Tibial artery (tissue), 4 donors: ENCODE results near the gene C13orf42.

Experiments used
- DNase-seq, 2 donors: peaks; one replicate each; pipeline ENCODE4 v3.0.0-alpha.2; 2019
- H3K27ac ChIP-seq, 2 donors: fragments of 200-600 bp; sonication (generic) in 1 of 2; 1 replicate in 1 of 2; 2 replicates in 1 of 2; pipeline ENCODE4 v1.5.1; 2018 to 2019; ENCODE audit warnings: mild to moderate bottlenecking in 1 of 2
- H3K27me3 ChIP-seq, 2 donors: fragments of 200-600 bp; sonication (generic) in 1 of 2; one replicate each; pipeline versions ENCODE4 v1.5.1 to v1.6.0; 2016 to 2019
- H3K36me3 ChIP-seq, 3 donors: fragments of 200-600 bp; sonication (generic) in 2 of 3; one replicate each; pipeline ENCODE4 v1.5.1; 2016 to 2019; ENCODE audit warnings: mild to moderate bottlenecking in 2 of 3
- H3K4me1 ChIP-seq, 4 donors: fragments of 200-600 bp; sonication (generic) in 2 of 4; 1 replicate in 3 of 4; 2 replicates in 1 of 4; pipeline ENCODE4 v1.5.1; 2016 to 2019
- H3K4me3 ChIP-seq, 2 donors: fragments of 200-600 bp; sonication (generic) in 1 of 2; 1 replicate in 1 of 2; 2 replicates in 1 of 2; pipeline ENCODE4 v1.5.1; 2018 to 2019; ENCODE audit warnings: mild to moderate bottlenecking in 2 of 2
- H3K9me3 ChIP-seq, 3 donors: fragments of 200-600 bp; sonication (generic) in 1 of 3; one replicate each; pipeline ENCODE4 v1.5.1; 2016 to 2019
- intact Hi-C: fragments of 100-400 bp; cut with DNase I; formaldehyde crosslinking; loops from one replicate; pipeline ENCODE4 v1.15.0; 2023; ENCODE audit warnings: low total_unique reads
- TF ChIP-seq, protein P1 (sequence below), 2 experiments: fragments of 200-600 bp in 1 of 2; fragments of 450-650 bp in 1 of 2; IDR thresholded peaks; one replicate each; pipeline ENCODE4 v1.5.1; 2017 to 2019; ENCODE audit warnings: antibody characterized with exemption in 2 of 2, mild to moderate bottlenecking in 1 of 2, moderate library complexity in 1 of 2

C13orf42 gene

DNA sequence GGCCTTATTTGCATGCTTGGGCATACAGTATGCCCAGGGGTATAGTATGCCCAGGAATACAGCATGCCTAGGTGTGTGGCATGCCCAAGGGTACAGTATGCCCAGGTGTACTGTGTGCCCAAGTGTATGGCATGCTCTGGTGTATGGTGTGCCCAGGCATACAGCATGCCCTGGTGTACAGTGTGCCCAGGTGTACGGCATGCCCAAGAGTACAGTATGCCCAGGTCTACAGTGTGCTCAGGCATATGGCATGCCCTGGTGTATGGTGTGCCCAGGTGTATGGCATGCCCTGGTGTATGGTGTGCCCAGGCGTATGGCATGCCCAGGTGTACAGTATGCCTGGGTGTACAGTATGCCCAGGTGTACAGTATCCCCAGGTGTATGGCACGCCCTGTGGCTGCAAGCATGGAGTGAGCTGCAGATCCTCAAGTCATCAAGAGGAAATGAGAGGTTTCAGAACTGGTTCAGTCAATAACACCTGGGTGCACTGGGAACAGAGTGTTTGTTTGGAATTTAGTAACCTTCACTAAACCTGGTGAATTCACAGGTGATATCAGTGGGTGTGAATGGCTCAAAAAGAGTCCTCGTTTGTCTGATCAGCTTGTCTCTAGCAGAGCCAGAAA is 7.8 kb upstream of the C13orf42 start:
- TF ChIP-seq, protein P1, sequence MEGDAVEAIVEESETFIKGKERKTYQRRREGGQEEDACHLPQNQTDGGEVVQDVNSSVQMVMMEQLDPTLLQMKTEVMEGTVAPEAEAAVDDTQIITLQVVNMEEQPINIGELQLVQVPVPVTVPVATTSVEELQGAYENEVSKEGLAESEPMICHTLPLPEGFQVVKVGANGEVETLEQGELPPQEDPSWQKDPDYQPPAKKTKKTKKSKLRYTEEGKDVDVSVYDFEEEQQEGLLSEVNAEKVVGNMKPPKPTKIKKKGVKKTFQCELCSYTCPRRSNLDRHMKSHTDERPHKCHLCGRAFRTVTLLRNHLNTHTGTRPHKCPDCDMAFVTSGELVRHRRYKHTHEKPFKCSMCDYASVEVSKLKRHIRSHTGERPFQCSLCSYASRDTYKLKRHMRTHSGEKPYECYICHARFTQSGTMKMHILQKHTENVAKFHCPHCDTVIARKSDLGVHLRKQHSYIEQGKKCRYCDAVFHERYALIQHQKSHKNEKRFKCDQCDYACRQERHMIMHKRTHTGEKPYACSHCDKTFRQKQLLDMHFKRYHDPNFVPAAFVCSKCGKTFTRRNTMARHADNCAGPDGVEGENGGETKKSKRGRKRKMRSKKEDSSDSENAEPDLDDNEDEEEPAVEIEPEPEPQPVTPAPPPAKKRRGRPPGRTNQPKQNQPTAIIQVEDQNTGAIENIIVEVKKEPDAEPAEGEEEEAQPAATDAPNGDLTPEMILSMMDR (IDR thresholded peaks at IDR 0.05), result no peak

GRCh38 chr13:51113969-51114368 is 2.9 kb upstream of the C13orf42 start:
- no peaks in the 10 kb centered on the region for H3K27me3 ChIP-seq
- DNase-seq, result no peak
- H3K4me3 ChIP-seq, result no peak overlapping the region
- H3K27ac ChIP-seq, result no peak overlapping the region
- intact Hi-C loops, result no loop called here
- H3K4me1 ChIP-seq, result no peaks in the 10 kb centered on the region
- peaks cover 0 to 9% (median 8%) of the 10 kb centered on the region in 3 donors for H3K9me3 ChIP-seq
- TF ChIP-seq, protein P1 (IDR thresholded peaks at IDR 0.05), result no peak
- H3K36me3 ChIP-seq, result no peaks in the 10 kb centered on the region

More for the DNA sequence above, 7.8 kb upstream of the C13orf42 start:
- peaks cover 0 to 2% of the 10 kb centered on the region in 2 donors for H3K27me3 ChIP-seq
- DNase-seq, result no peak
- H3K27ac ChIP-seq, result no peak overlapping the region
- intact Hi-C loops, result no loop called here
- H3K36me3 ChIP-seq, result no peaks in the 10 kb centered on the region
- no peaks in the 10 kb centered on the region for H3K4me1 ChIP-seq
- H3K4me3 ChIP-seq, result no peak overlapping the region
- H3K9me3 ChIP-seq, result peaks cover 0 to 9% (median 8%) of the 10 kb centered on the region in 3 donors

DNA sequence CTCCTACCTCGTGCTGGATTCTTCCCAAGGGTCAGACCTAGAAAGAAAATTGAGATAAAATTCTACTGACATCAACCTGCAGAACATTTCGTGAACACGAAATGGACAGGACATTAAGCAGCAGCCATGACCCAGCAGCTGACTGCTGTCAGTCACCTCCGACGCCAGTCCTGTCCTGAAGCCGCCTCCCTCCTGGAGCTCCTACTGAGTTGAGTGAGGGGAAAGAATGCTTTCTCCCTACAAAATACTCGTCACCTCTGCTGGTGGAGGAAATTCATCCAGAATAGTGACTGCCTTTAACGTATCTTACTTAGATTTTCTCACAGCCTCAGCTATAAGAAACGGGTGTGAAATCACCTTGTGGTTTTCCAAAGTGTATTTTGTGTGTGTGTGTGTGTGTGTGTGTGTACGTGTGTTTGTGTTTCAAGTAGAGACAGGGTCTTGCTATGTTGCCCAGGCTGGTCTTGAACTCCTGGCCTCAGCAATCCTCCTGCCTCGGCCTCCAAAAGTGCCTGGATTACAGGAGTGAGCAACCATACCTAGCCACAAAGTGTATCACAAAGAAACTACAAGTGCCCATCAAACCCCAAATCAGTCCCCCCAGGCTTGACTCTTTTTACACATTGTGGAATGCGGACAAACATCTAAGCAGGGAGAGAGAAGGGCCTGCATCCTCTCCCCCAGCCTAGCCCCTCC is 2.3 kb upstream of the C13orf42 start:
- Histone ChIP-seq H3K27me3 (no peaks in the 10 kb centered on the region), H3K27ac (no peak overlapping the region), H3K36me3 (no peaks in the 10 kb centered on the region), H3K9me3 (peaks cover 0 to 8% (median 8%) of the 10 kb centered on the region in 3 donors), H3K4me1 (no peaks in the 10 kb centered on the region), H3K4me3 (no peak overlapping the region)
- TF ChIP-seq, protein P1 (IDR thresholded peaks at IDR 0.05), result no peak
- DNase-seq, result no peak
- intact Hi-C loops, result no loop called here

DNA sequence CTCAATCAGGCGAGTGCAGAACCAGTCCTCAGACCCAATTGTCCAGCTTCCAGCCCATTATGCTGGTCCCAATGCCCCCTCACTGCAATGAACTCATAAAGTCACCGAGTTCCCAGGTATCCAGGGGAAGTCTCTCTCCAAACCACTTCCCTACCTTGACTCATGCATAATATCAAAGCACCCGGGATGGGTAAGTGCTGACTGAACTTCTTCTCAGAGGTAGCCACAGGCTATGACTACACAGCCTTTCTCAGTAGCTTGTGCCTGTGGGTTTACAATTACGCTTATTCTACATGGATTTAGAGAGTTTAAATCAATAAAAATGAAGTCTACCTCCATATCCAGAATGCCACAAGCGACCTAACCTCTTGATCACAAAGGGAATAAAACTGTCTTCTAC is 1.7 kb upstream of the C13orf42 start:
- H3K4me3 ChIP-seq, result no peak overlapping the region
- H3K36me3 ChIP-seq, result no peaks in the 10 kb centered on the region
- intact Hi-C loops, result no loop called here
- H3K27me3 ChIP-seq, result no peaks in the 10 kb centered on the region
- H3K27ac ChIP-seq, result no peak overlapping the region
- H3K4me1 ChIP-seq, result no peaks in the 10 kb centered on the region
- peaks cover 0 to 6% (median 2%) of the 10 kb centered on the region in 3 donors for H3K9me3 ChIP-seq
- no peak for DNase-seq
- TF ChIP-seq, protein P1 (IDR thresholded peaks at IDR 0.05), result no peak

DNA sequence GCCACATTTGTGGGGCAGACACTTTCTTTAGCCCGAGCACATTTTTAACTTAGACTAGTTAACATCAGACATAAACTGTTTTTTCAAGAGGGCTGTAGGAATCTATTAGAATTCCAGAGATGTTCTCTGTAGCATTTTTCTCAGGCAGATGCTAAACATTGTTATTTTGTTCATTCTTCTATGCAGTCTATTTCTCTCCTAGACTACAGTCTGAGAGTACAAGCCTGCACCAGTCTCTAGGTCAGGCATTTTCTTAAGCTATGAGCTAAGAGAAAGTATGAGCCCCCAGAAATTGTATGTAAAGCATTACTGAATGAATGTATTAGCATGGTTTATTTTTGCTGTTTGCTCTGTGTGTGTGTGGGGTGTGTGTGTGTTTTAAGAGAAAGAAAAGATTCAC is 923 bp upstream of the C13orf42 start:
- Histone ChIP-seq H3K36me3 (no peaks in the 10 kb centered on the region), H3K9me3 (no peaks in the 10 kb centered on the region), H3K4me3 (no peak overlapping the region), H3K4me1 (no peaks in the 10 kb centered on the region), H3K27ac (no peak overlapping the region), H3K27me3 (no peaks in the 10 kb centered on the region)
- TF ChIP-seq, protein P1 (IDR thresholded peaks at IDR 0.05), result no peak
- intact Hi-C loops, result no loop called here
- no peak for DNase-seq
